K562 (cell line): Measurements from ENCODE around the gene SNX1. TPM values are rescaled to one million over a fixed set of nuclear protein-coding genes. Genes with fewer than 3 reads are reported as not detected.

Experiments
- ATF1 ChIP-seq, 2 experiments: fragments of 450-650 bp in 1 of 2; IDR thresholded peaks; 2 replicates each; pipeline ENCODE4 v1.6.1; 2016; ENCODE audit warnings: missing compliant biosample characterization in 1 of 2, missing genetic modification characterization in 1 of 2
- CREB1 ChIP-seq, 2 experiments: sonication (generic) in 1 of 2; formaldehyde crosslinking in 1 of 2; IDR thresholded peaks; 2 replicates each; pipeline versions ENCODE4 v1.6.1 to v1.8.0; 2012 to 2022; ENCODE audit warnings: inconsistent platforms in 1 of 2, mild to moderate bottlenecking in 1 of 2, missing genetic modification reagents in 1 of 2, moderate library complexity in 1 of 2
- CTBP1 ChIP-seq: fragments of 450-650 bp; IDR thresholded peaks from 2 replicates; pipeline ENCODE4 v1.6.1; 2016; ENCODE audit warnings: borderline replicate concordance
- DMBX1 ChIP-seq: fragments of 250-450 bp; sonication (Bioruptor Pico); IDR thresholded peaks from 2 replicates; pipeline ENCODE4 v1.8.0; 2022; ENCODE audit warnings: inconsistent platforms, mild to moderate bottlenecking, moderate library complexity, borderline replicate concordance
- ETV5 ChIP-seq: sonication (generic); formaldehyde crosslinking; IDR thresholded peaks from 2 replicates; pipeline ENCODE4 v1.4.0; 2020; ENCODE audit warnings: low read depth, mild to moderate bottlenecking, missing genetic modification reagents
- HMGN3 ChIP-seq: IDR thresholded peaks from 2 replicates; pipeline ENCODE4 v1.6.1; 2011; ENCODE audit warnings: borderline replicate concordance, low read depth, mild to moderate bottlenecking, mixed read lengths, low read length; ENCODE audit not compliant: insufficient read length; ENCODE audit errors: extremely low read depth
- KLF13 ChIP-seq: fragments of 450-650 bp; IDR thresholded peaks from 2 replicates; pipeline ENCODE4 v1.6.1; 2016; ENCODE audit warnings: missing genetic modification characterization, low read depth, mild to moderate bottlenecking, missing compliant biosample characterization, moderate library complexity, borderline replicate concordance
- L3MBTL2 ChIP-seq: fragments of 450-650 bp; IDR thresholded peaks from 2 replicates; pipeline ENCODE4 v1.6.1; 2016; ENCODE audit warnings: mild to moderate bottlenecking, moderate library complexity
- MAFF ChIP-seq: IDR thresholded peaks from 2 replicates; pipeline ENCODE4 v1.6.1; 2012; ENCODE audit warnings: low read length, improper control_type of control experiment
- NBN ChIP-seq: fragments of 450-650 bp; IDR thresholded peaks from 2 replicates; pipeline ENCODE4 v1.6.1; 2016; ENCODE audit warnings: low read depth, mild to moderate bottlenecking
- NONO ChIP-seq, 2 experiments: fragments of 200-400 bp in 1 of 2; fragments of 450-650 bp in 1 of 2; formaldehyde crosslinking in 1 of 2; IDR thresholded peaks; 2 replicates each; pipeline ENCODE4 v1.6.1; 2017; ENCODE audit warnings: low read depth in 2 of 2, mild to moderate bottlenecking in 2 of 2, moderate library complexity in 2 of 2, low read length in 1 of 2
- RBFOX2 ChIP-seq: fragments of 200-400 bp; formaldehyde crosslinking; IDR thresholded peaks from 2 replicates; pipeline ENCODE4 v1.6.1; 2017; ENCODE audit warnings: low read depth, mild to moderate bottlenecking, low read length, moderate library complexity
- SAP30 ChIP-seq: fragments of 200-600 bp; sonication (generic); IDR thresholded peaks from 2 replicates; pipeline ENCODE4 v1.6.1; 2012; ENCODE audit warnings: borderline replicate concordance, low read depth, mild to moderate bottlenecking, moderate library complexity, low read length, control low read depth, inconsistent platforms; ENCODE audit not compliant: insufficient read depth, poor library complexity, severe bottlenecking
- TAL1 ChIP-seq: fragments of 450-650 bp; IDR thresholded peaks from 2 replicates; pipeline ENCODE4 v1.6.1; 2016; ENCODE audit warnings: mild to moderate bottlenecking
- XRCC4 ChIP-seq: IDR thresholded peaks from one replicate; pipeline ENCODE4 v1.6.1; 2011; ENCODE audit not compliant: insufficient read depth, insufficient read length; ENCODE audit errors: extremely low read depth
- YY1 ChIP-seq, 3 experiments: IDR thresholded peaks; 2 replicates each; pipeline ENCODE4 v1.6.1; 2011; ENCODE audit warnings: low read length in 2 of 3, mild to moderate bottlenecking in 2 of 3, moderate library complexity in 2 of 3, borderline replicate concordance in 1 of 3, control low read depth in 1 of 3, low read depth in 1 of 3; ENCODE audit not compliant: insufficient read depth in 3 of 3, insufficient replicate concordance in 2 of 3, control insufficient read depth in 1 of 3, insufficient read length in 1 of 3; ENCODE audit errors: extremely low read depth in 1 of 3
- ZNF778 ChIP-seq: fragments of 450-650 bp; formaldehyde crosslinking; IDR thresholded peaks from 2 replicates; pipeline ENCODE4 v1.4.0; 2020; ENCODE audit warnings: mild to moderate bottlenecking, moderate library complexity
- ZNF79 ChIP-seq: fragments of 250-450 bp; sonication (Bioruptor Pico); IDR thresholded peaks from 2 replicates; pipeline ENCODE4 v1.4.0; 2020; ENCODE audit warnings: low read depth, mild to moderate bottlenecking, moderate library complexity
- polyA plus RNA-seq, 8 experiments: library from polyadenylated mRNA; depleted of rRNA in 4 of 8; stranded (reverse) in 5 of 8; unstranded in 3 of 8; fragments of >200 nt; fragmentation: Nextera tagmentation in 2 of 8; fragmentation: Illumina TruSeq in 1 of 8; extraction: Ambion mirVana in 2 of 8; extraction: Trizol in 1 of 8; gene quantifications; 2 replicates each; pipeline versions ENCODE4 v1.2.1 to v1.2.3, GENCODE V29; 2011 to 2014; ENCODE audit warnings: inconsistent platforms in 1 of 8, missing spikeins in 1 of 8
- total RNA-seq, 7 experiments: library from RNA; depleted of rRNA in 6 of 7; stranded (reverse); fragments of >200 nt in 6 of 7; fragmentation: Illumina TruSeq in 2 of 7; extraction: Trizol in 2 of 7; gene quantifications; 2 replicates each; pipeline versions ENCODE4 v1.2.1 to v1.2.3, GENCODE V29; 2011 to 2021; ENCODE audit warnings: low replicate concordance in 1 of 7
- TF ChIP-seq, protein P1 (sequence below): fragments of 450-650 bp; IDR thresholded peaks from 2 replicates; pipeline ENCODE4 v1.6.1; 2016; ENCODE audit warnings: antibody characterized with exemption
- TF ChIP-seq, protein P2 (sequence below): fragments of 450-650 bp; IDR thresholded peaks from 2 replicates; pipeline ENCODE4 v1.6.1; 2016; ENCODE audit warnings: borderline replicate concordance
- TF ChIP-seq, protein P3 (sequence below): fragments of 450-650 bp; formaldehyde crosslinking; IDR thresholded peaks from 2 replicates; pipeline ENCODE4 v1.4.0; 2022; ENCODE audit warnings: missing genetic modification characterization

The SNX1 gene
- total and polyA plus RNA-seq, 9 of the 15 experiments (the other 6 are each of a cell fraction or from before 2014, with no cell fraction given): 11.0 to 105 (median 59.9) TPM

DNA sequence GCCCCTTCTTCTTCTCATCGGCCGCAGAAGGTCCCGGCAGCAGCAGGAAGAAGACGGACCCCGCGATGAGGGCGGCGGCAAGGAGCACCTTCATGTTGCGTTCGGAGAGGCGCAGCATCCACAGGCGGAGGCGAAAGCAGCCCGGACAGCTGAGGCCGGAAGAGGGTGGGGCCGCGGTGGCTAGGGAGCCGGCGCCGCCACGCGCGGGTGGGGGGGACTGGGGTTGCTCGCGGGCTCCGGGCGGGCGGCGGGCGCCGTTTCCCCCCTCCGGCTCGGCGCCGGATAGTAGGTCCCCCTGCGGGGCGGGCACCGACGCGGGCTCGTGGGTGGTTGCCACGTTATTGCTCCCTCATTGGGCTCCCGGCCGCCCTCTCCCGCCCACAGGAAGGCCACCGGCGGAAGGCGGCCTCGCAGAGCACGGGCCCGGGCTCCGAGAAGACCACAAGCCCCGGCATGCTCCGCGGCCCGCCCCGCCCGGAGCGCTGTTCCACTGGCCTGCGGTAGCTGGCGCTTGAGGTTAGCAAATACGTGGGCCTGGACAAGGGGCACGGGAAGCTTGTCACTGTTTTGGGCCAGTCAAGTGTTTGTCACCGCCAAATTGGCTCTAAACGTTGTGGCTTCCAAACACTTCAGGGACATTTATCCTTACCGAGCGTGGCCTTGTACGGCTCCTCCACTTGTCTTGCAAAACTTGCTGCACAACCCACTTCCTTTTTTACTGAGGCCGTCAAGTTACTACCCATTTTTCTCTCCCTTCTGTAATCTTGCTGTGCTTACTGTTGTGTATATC lies 67.3 kb downstream of the SNX1 start, which contains the start of gene PPIB (continued):
- TF ChIP-seq DMBX1 (CRISPR knock-in tag) (peak; percentile 31), HMGN3 (peak; percentile 76), NBN (peak; percentile 64; the same call in 1 of the 2 replicates), CREB1 (IDR thresholded peaks at IDR 0.05) (peak; percentile 69), CREB1 (CRISPR knock-in tag; IDR thresholded peaks at IDR 0.05) (peak; percentile 78), YY1 (IDR thresholded peaks at IDR 0.05; ENCODE audit: borderline replicate concordance in 1 of 3, control insufficient read depth in 1 of 3, extremely low read depth in 1 of 3, insufficient read depth in 3 of 3, insufficient read length in 1 of 3, insufficient replicate concordance in 2 of 3, low read depth in 1 of 3, low read length in 2 of 3) (peak in 2 of 3 experiments; percentile 42 to 45), RBFOX2 (peak; percentile 98), TAL1 (0 out of 2 replicates have a peak, but pooled peaks have one; percentile 6), SAP30 (peak; percentile 86), NONO (IDR thresholded peaks at IDR 0.05; ENCODE audit: low read depth in 2 of 2, low read length in 1 of 2) (peak in 1 of 2 experiments; percentile 98; a peak in 2 of 4 replicates), L3MBTL2 (peak; percentile 64), ZNF778 (CRISPR knock-in tag) (no peak), MAFF (no peak; the same call in 1 of the 2 replicates), ZNF79 (no peak), XRCC4 (no peak), KLF13 (tag) (peak; percentile 43; the same call in 1 of the 2 replicates), ETV5 (CRISPR knock-in tag) (peak; percentile 66), ATF1 (CRISPR knock-in tag; IDR thresholded peaks at IDR 0.05) (no peak), ATF1 (tag; IDR thresholded peaks at IDR 0.05) (peak; percentile 94), CTBP1 (peak; percentile 76)
- TF ChIP-seq, protein P1, sequence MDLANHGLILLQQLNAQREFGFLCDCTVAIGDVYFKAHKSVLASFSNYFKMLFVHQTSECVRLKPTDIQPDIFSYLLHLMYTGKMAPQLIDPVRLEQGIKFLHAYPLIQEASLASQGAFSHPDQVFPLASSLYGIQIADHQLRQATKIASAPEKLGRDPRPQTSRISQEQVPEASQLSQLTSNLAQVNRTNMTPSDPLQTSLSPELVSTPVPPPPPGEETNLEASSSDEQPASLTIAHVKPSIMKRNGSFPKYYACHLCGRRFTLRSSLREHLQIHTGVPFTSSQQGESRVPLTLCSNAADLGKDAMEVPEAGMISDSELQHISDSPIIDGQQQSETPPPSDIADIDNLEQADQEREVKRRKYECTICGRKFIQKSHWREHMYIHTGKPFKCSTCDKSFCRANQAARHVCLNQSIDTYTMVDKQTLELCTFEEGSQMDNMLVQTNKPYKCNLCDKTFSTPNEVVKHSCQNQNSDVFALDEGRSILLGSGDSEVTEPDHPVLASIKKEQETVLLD: 0 out of 2 replicates have a peak, but pooled peaks have one; percentile 48
- TF ChIP-seq, protein P2, sequence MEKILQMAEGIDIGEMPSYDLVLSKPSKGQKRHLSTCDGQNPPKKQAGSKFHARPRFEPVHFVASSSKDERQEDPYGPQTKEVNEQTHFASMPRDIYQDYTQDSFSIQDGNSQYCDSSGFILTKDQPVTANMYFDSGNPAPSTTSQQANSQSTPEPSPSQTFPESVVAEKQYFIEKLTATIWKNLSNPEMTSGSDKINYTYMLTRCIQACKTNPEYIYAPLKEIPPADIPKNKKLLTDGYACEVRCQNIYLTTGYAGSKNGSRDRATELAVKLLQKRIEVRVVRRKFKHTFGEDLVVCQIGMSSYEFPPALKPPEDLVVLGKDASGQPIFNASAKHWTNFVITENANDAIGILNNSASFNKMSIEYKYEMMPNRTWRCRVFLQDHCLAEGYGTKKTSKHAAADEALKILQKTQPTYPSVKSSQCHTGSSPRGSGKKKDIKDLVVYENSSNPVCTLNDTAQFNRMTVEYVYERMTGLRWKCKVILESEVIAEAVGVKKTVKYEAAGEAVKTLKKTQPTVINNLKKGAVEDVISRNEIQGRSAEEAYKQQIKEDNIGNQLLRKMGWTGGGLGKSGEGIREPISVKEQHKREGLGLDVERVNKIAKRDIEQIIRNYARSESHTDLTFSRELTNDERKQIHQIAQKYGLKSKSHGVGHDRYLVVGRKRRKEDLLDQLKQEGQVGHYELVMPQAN: peak; percentile 98
- TF ChIP-seq, protein P3, sequence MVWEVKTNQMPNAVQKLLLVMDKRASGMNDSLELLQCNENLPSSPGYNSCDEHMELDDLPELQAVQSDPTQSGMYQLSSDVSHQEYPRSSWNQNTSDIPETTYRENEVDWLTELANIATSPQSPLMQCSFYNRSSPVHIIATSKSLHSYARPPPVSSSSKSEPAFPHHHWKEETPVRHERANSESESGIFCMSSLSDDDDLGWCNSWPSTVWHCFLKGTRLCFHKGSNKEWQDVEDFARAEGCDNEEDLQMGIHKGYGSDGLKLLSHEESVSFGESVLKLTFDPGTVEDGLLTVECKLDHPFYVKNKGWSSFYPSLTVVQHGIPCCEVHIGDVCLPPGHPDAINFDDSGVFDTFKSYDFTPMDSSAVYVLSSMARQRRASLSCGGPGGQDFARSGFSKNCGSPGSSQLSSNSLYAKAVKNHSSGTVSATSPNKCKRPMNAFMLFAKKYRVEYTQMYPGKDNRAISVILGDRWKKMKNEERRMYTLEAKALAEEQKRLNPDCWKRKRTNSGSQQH (CRISPR knock-in tag): peak; percentile 79
